GM18526 (cell line): ENCODE data around the gene SPG7.

Experiments used
- POLR2A ChIP-seq: IDR thresholded peaks from 3 replicates; pipeline ENCODE4 v1.6.1; 2011; ENCODE audit not compliant: insufficient read length; ENCODE audit errors: extremely low read depth

Gene SPG7

DNA sequence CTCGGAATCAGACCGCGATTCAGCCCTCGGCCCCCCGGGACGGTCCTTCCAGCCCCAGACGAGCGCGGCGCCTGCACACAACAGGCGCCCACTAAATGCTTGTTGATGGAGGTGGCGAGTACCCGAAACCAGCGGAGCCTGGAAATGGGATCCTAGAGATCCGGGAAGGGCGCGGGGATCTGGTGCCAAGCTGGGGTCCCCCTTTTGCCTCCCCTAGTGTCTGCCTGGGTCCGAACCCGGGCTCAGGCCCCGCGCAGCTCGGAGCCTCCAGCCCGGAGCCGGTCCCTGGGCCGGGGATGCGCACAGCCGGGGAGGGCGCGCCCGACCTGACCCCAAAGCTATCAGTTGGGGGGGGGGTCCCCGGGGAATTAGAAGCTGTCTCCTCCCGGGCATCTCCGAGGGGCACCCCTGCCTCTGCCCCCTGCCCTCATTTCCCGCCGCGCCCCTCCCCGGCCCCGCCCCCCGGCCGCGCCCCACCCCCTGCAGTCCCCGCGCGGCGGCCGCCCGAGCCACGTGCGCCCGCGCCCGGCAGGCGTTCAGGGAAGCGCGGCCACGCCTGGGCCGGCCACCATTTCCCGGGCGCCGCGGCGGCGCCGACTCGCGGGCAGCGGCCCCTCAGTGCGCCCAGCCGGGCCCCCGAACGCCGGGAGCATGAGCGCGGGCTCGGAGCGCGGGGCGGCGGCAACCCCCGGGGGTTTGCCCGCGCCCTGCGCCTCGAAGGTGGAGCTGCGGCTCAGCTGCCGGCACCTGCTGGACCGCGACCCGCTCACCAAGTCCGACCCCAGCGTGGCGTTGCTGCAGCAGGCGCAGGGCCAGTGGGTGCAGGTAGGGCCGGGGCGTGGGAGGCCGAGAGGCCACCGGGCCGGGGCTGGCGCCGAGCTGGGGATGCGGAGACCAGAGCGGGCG, 67.3 kb downstream of the SPG7 start, which contains the start of gene CPNE7:
Gene CPNE7, plus strand, starts transcription at position 512 of the 906 bp plus-strand sequence. Its CDS starts 140 bp downstream, at position 652.
- TF ChIP-seq POLR2A, result no peak

DNA sequence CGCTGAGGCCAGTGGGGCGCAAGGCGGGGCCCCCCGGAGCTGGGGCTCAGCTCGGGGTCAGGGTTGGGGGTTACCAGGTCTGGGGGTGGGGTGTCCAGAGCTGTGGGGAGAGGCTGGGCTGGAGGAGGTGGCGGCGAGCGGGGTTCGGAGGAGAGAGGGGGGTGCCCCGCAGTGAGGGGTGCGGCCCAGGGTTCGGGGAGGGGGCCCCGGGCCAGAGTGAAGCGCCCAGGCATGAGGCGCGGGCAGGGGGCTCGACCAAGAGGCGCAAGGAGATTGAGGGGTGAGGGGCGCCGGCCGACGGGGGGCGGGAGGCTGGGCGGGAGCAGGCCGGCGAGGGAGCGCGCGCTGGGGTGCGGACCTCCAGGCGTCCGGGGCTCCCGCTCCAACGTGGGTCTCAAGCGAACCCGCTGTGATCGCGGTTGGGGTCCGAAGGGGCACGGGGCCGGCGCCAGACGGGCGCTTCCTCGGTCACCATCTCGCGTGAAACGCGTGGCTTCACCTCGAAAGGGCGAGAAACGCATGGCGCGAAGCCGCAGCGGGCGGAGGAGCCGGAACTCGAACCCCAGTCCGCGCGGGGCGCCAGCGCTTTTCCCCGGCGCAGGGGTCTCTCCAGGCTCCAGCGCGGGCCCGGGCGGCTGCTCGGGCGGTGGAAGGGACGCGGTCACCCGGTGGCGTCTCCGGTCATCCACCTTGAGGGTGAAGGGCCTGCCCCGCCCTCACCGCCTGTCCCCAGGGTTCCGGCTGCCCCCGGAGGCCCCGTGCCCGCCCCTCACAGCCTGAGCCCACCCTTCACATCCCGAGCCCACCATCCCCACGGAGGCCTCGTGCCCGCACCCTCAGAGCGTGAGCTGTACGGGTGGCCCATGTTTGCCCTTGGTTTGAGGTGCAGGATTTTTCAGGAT, 68.2 kb downstream of the SPG7 start:
- TF ChIP-seq POLR2A, result no peak

DNA sequence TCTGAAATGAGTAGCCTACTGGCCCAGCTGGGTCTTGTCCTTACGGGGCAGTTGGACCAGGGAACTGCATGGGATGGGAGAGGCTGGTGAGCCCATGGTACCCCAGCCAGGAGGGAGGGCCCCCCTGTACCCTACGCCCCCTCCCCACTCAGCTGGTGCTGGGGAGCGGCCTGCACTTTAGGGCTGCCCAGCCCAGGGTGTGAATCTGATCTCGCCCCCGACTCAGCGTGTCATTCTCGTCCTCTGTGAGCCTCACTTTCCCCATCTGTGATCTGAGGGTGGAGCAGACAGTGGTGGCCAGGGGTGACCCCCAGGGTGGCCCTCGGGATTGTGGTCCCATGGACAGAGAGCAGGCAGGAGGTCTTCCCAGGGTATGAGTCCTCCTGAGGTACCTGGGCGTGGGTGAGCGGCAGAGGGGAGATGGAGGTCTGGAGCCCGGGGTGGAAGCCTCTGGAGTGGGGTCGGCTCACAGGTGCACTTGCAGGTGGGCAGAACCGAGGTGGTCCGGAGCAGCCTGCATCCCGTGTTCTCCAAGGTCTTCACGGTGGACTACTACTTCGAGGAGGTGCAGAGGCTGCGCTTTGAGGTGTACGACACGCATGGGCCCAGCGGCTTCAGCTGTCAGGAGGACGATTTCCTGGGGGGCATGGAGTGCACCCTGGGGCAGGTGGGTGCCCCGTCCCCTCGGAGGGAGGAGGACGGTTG, 69.0 kb downstream of the SPG7 start:
- TF ChIP-seq POLR2A, result no peak

DNA sequence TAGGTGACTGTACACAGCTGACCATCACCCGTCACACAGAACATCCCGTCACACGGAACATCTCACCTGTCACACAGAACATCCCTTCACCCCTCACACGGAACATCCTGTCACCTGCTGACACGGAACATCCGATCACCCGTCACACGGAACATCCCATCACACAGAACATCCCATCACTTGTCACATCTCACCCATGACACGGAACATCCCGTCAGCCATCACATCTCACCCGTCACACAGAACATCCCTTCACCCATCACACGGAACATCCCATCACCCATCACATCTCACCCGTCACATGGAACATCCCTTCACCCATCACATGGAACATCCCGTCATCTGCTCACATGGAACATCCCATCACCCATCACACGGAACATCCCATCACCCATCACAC, 71.1 kb downstream of the SPG7 start:
- no peak for TF ChIP-seq POLR2A

DNA sequence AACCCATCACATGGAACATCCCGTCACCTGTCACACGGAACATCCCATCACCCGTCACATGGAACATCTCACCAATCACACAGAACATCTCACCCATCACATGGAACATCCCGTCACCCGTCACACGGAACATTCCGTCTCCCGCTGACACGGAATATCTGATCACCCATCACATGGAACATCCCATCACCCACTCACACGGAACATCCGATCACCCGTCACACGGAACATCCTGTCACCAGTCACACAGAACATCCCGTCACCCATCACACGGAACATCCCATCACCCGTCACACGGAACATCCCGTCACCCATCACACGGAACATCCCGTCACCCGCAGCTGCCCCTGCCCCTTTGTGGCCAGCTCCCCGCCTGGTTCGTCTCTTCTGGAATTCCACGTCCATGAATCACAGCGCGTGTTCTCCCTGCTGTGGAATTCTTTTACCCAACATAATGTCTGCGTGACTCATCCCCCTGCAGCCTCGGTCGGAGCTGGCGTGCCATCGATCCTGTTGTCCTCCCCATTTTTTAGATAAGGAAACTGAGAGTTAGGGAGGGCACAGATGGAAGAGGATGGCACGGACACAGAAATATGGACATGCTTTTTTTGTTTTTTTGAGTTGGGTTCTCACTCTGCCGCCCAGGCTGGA, 73.0 kb downstream of the SPG7 start:
- TF ChIP-seq POLR2A, result no peak

DNA sequence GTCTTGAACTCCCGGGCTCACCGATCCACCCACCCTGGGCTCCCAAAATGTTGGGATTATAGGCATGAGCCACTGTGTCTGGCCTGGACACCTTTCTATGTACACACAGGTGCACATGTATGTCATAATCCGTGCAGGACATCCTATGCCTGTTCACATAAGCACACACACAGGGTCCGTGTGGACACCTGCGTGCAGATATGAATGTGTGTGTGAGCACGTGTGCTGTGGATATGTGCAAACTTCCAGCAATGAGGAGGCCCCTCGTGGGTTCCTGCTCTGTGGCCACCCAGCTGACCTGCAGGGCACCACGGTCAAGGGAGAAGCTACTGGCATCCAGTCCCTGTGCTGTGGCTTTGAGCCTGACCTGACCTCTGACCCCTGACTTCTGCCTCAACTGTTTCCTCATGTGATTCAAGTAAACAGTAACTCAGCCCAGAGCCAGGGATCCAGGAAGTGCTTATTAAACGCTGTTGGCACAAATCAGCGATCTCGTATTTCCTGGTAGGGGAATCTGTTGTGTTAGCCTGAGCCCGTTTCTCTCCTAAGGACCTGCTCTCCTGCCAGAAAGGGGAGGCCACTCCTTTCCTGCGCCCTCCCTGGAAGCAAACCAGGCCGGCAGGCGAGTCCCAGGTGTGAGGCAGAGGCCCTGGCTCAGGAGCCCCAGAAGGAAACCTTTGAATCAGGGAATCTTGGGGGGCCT, 73.8 kb downstream of the SPG7 start:
- no peak for TF ChIP-seq POLR2A

DNA sequence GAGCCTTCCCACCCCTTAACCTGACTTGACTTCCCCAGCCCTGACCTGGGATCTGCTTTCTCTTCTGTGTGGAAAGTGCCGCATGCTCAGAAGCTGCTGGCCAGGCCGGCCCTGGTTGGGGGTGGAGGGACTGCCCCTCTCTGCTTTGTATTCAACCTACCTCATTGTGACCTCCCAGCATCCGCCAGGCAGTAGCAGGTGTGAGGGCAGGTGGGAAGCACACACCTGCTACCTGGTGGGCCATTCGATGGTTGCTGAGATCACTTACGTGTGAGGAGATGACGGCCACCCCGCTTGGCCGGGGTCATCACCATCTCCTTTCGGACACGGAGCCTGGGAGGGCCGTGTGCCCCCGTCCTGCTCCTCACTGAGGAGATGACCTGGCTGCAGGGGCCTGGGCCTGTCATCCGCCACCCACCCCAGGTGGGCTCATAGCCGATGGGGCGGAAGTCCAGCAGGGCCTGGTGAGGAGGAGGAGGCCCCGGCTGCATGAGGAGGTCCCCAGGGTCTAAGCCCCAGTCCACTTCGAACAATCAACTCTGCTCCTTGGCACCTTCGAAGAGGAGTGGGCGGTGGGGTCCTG, 74.5 kb downstream of the SPG7 start:
- TF ChIP-seq POLR2A, result no peak

DNA sequence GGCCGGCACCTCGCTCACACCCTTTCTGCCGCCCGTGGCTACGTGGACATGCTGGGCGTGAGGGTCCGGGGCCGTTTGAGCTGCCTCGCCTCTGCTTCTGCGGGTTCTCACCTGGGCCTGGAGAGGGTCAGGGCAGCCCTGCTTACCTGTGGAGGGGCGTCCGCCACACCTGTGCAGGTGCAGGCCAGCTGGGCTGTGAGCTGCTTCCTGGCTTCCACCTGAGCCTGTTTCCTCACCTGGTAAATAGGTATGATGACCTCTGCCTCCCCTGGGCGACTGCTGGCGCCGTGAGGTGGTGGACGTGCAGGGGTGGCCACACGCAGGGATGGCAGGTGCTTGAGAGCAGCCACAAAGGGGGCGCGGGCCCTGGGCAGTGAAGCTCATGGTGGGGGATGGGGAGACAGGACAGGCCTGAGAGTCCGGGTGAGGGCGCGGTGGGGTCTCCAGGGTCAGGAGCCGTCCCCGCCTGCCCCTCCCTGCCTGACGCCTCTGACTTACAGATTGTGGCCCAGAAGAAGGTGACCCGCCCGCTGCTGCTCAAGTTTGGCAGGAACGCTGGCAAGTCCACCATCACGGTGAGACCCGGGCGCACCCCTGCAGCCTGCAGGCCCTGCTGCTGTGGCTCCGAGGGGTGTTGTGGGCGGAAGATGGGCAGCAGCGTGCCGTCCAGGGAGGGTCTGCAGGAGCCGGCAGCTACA, 75.1 kb downstream of the SPG7 start:
- no peak for TF ChIP-seq POLR2A

DNA sequence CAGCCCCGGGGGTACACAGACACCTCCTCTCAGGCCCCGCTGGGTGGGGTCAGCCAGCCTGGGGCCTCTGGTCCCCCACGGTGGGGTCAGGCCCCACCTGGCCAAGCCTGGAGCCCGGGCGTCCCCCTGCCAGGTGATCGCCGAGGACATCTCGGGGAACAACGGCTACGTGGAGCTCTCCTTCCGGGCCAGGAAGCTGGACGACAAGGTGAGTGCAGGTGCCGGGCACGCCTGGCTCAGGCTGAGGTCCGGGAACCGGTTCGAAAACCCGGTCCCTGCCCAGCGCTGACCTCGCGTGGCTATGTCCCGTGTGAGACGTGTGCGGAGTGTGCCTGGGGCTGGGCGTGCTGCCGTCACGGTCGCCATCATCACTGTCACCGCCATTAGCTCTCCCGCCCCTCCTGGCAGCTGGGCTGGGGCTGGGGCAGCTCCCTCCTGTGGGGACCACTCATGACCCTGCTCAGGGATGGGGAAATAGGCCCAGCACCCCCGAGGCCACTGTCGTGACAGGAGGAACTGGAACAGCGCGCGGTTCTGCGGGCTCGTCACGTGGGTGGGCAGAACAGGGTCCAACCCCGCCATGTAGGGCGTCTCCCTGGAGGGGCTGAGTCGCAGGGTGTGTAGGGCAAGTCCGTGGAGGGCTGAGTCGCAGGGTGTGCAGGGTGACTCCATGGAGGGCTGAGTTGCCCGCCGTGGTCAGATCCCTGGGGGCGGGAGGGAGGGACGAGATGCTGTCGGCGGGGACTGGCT, 75.9 kb downstream of the SPG7 start:
- TF ChIP-seq POLR2A, result no peak

DNA sequence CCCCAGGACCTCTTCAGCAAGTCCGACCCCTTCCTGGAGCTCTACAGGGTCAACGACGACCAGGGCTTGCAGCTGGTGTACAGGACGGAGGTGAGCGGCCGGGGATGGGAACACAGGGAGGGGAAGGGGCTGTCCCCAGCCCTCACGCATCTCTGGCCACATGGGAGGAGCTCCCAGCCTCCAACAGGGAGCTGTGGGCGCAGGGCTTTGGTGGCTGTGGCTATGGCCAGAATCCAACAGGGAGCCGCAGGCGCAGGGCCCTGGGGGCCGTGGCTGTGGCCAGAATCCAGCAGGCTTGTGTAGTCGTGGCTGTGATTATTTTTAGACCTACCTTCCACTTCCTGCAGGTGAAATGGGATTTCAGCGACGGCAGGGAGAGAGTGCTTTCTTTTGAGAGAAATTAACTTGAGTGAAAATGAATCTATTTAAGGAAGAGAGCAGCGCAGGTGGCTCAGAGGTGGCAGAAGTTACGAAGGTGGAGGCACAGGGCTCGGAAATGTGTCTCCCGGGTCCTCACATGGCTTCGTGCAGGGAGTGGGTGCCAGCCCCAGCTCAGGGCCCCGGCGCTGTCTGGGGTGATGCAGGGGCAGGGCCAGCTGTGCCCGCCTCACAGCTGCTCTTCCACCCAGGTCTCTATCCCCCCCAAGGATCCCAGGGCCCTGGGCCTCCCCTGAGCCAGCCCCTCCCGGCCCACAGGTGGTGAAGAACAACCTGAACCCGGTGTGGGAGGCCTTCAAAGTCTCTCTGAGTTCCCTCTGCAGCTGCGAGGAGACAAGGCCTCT, 76.8 kb downstream of the SPG7 start:
- no peak for TF ChIP-seq POLR2A

DNA sequence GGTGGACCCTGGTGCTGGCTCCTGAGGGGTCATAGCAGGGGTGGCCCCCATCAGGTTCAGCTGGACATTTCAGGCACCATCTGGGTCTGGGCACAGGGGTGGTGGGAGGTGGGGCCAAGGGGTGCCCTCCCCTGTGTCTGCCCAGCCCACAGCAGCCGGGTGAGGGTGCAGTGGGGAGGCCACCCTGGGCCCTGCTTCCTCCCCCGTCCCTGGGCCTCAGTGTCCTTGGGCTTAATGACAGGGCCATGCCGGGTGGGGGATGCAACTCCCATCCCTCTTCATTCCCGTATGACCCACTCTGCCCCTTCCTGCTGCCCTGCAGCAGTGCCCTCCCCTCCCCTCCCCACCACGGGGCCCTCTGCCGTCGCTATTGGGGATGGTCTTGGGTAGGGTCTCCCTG, 78.0 kb downstream of the SPG7 start:
- no peak for TF ChIP-seq POLR2A

DNA sequence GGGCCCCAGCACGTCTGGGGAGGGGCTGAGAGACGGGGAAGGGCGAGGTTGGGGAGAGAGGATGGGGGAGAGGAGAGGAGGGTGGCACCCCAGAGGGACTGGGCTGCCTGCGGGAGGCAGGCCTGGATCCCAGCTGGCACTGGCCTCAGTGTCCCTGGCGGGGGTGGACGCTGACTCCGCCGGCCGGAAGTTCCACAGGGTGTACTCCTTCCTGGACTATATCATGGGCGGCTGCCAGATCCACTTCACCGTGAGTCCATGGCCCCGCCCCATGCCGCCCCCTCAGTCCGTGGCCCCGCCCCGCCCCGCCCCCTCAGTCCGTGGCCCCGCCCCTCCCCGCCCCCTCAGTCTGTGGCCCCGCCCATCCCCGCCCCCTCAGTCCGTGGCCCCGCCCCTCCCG, 78.7 kb downstream of the SPG7 start:
- TF ChIP-seq POLR2A, result no peak
